NOMO-1 treated with dmso at 0.1 percent for 144 hours (cell line): ENCODE data around the gene TPGS1.

Experiments used
- DNase-seq: peaks from one replicate; lab custom pipeline; 2025; ENCODE audit not compliant: unreplicated experiment; lab: John Stamatoyannopoulos, UW

Gene TPGS1

GRCh38 chr19:517721-518597 lies 10.7 kb downstream of the TPGS1 start:
- no peak for DNase-seq

GRCh38 chr19:518598-519231 lies 11.4 kb downstream of the TPGS1 start:
- DNase-seq, result no peak

GRCh38 chr19:519449-519865 lies 12.2 kb downstream of the TPGS1 start:
- no peak for DNase-seq

- DNase-seq, result no peak
Measured at GRCh38 chr19:522726-523125, 15.4 kb downstream of the TPGS1 start.

- DNase-seq, result no peak
Measured at GRCh38 chr19:524062-524674, 16.9 kb downstream of the TPGS1 start.

GRCh38 chr19:525029-525428 lies 17.7 kb downstream of the TPGS1 start:
- no peak for DNase-seq

- no peak for DNase-seq
Measured at GRCh38 chr19:525857-526419, 18.6 kb downstream of the TPGS1 start.

GRCh38 chr19:530134-531008 lies 23.1 kb downstream of the TPGS1 start:
- DNase-seq, result no peak

GRCh38 chr19:531009-531752 lies 23.9 kb downstream of the TPGS1 start:
- DNase-seq, result peak; percentile 72

GRCh38 chr19:531753-532560 lies 24.7 kb downstream of the TPGS1 start, which contains the start of gene CDC34:
Gene CDC34, plus strand, starts transcription at chr19:531760. Its CDS starts 172 bp downstream, at chr19:531932.
- DNase-seq, result no peak

GRCh38 chr19:532561-533363 lies 25.5 kb downstream of the TPGS1 start:
- DNase-seq, result peak; percentile 47

GRCh38 chr19:533364-534058 lies 26.2 kb downstream of the TPGS1 start:
- DNase-seq, result no peak

- DNase-seq, result no peak
Measured at GRCh38 chr19:534088-534487, 26.8 kb downstream of the TPGS1 start.

- DNase-seq, result no peak
Measured at GRCh38 chr19:535017-535835, 27.9 kb downstream of the TPGS1 start.

- DNase-seq, result no peak
Measured at GRCh38 chr19:536031-536880, 29.0 kb downstream of the TPGS1 start.

GRCh38 chr19:536881-537404 lies 29.6 kb downstream of the TPGS1 start:
- no peak for DNase-seq
